ENCODE measurements around the gene RALGDS. TPM values are rescaled to one million over a fixed set of nuclear protein-coding genes. Genes with fewer than 3 reads are reported as not detected.

RALGDS gene
- total and polyA plus RNA-seq, 2 experiments from 2014 or later, result 8.6 to 20.3 TPM

GRCh38 chr9:133119846-133120500 lies 1.1 kb downstream of the RALGDS start (continued):
- TF ChIP-seq ZNF114 (CRISPR knock-in tag; IDR thresholded peaks at IDR 0.05) (no peak), CTCF (conservative IDR thresholded peaks at IDR 0.05; ENCODE audit: low read depth in 2 of 2) (no peak), NANOG (IDR thresholded peaks at IDR 0.05; ENCODE audit: borderline replicate concordance) (no peak)

- Histone ChIP-seq H3K36me3 (ENCODE audit: insufficient read depth) (no peaks in the 10 kb centered on the region), H3K9me2 (ENCODE audit: insufficient read depth) (no peaks in the 10 kb centered on the region), H3K27me3 (ENCODE audit: insufficient read depth) (peaks cover 41% of the 10 kb centered on the region; the same call in 1 of the 2 replicates), H3K4me1 (ENCODE audit: insufficient read depth) (no peaks in the 10 kb centered on the region; the same call in 1 of the 2 replicates), H3K79me2 (replicated peaks; ENCODE audit: insufficient read depth) (no peaks in the 10 kb centered on the region), H2AFZ (no peak overlapping the region), H3K4me2 (peak overlapping the region; percentile 62; the same call in 1 of the 2 replicates), H3K27ac (ENCODE audit: low read depth) (no peak overlapping the region), H4K20me1 (replicated peaks; ENCODE audit: insufficient read depth) (peaks cover 4% of the 10 kb centered on the region; the same call in 1 of the 2 replicates), H3K4me3 (peak overlapping the region; percentile 28; the same call in 1 of the 2 replicates), H3F3A (replicated peaks; ENCODE audit: low read depth) (0 out of 2 replicates have a peak, but pooled peaks cover 2% of the 10 kb centered on the region)
- peak overlapping the region; percentile 74 for H3K4me3 Mint-ChIP-seq
- H3K9me3 Mint-ChIP-seq, result no peaks in the 10 kb centered on the region; the same call in 2 of the 3 replicates
- H3K27me3 Mint-ChIP-seq (ENCODE audit: insufficient read depth, low read depth, poor library complexity), result peaks cover 42% of the 10 kb centered on the region
- no peak for DNase-seq (ENCODE audit: low spot score)
- no peak overlapping the region for H3K27ac Mint-ChIP-seq
- H3K36me3 Mint-ChIP-seq (ENCODE audit: low read depth), result no peaks in the 10 kb centered on the region
- H3K4me1 Mint-ChIP-seq, result peaks cover 18% of the 10 kb centered on the region
- peak; percentile 6 for ATAC-seq
- TF ChIP-seq ZNF331 (CRISPR knock-in tag; IDR thresholded peaks at IDR 0.05; ENCODE audit: low read depth), result no peak
- TF ChIP-seq JUNB (IDR thresholded peaks at IDR 0.05; ENCODE audit: unreplicated experiment), result no peak
- no peak for TF ChIP-seq ZNF462 (CRISPR knock-in tag; IDR thresholded peaks at IDR 0.05)
- TF ChIP-seq NANOG (IDR thresholded peaks at IDR 0.05; ENCODE audit: borderline replicate concordance), result no peak
- TF ChIP-seq ZNF114 (CRISPR knock-in tag; IDR thresholded peaks at IDR 0.05), result no peak
- TF ChIP-seq REST (IDR thresholded peaks at IDR 0.05; ENCODE audit: unreplicated experiment), result no peak
- TF ChIP-seq EZH2 (IDR thresholded peaks at IDR 0.05; ENCODE audit: low read depth, unreplicated experiment), result no peak
- no peak for TF ChIP-seq STAT1 (IDR thresholded peaks at IDR 0.05; ENCODE audit: unreplicated experiment)
- TF ChIP-seq CREB1 (CRISPR knock-in tag; IDR thresholded peaks at IDR 0.05; ENCODE audit: low read depth), result no peak
- no peak for TF ChIP-seq POLR2AphosphoS5 (IDR thresholded peaks at IDR 0.05; ENCODE audit: low read depth)
These were observed 1.8 kb downstream of the RALGDS start for GRCh38 chr9:133119103-133119845.
